Transverse colon (tissue), 3 donors: Measurements from ENCODE around the gene ACSS1.

ENCODE experiments used
- CTCF ChIP-seq, 5 experiments: fragments of 200-600 bp in 3 of 5; fragments of 450-650 bp in 2 of 5; sonication (generic) in 3 of 5; IDR thresholded peaks; 1 replicate in 2 of 5; 2 replicates in 3 of 5; pipeline ENCODE4 v1.5.1; 2016 to 2017; ENCODE audit warnings: antibody characterized with exemption in 5 of 5, inconsistent platforms in 3 of 5, mild to moderate bottlenecking in 2 of 5, moderate library complexity in 1 of 5
- POLR2A ChIP-seq: fragments of 450-650 bp; IDR thresholded peaks from one replicate; pipeline ENCODE4 v1.6.1; 2016; ENCODE audit warnings: antibody characterized with exemption, mild to moderate bottlenecking, moderate library complexity

GRCh38 chr20:25005220-25005619 lies 52.7 kb downstream of the ACSS1 start:
- TF ChIP-seq POLR2A: no peak
- no peak for TF ChIP-seq CTCF (IDR thresholded peaks at IDR 0.05)
